Skeletal muscle satellite cell (primary cell): ENCODE measurements around the gene USP51. TPM values are rescaled to one million over a fixed set of nuclear protein-coding genes. Genes with fewer than 3 reads are reported as not detected.
A peak's percentile ranks its signal among the peaks of the same experiment; 100 is the strongest.
"Not testable (repeated sequence)": the region's sequence is repeated elsewhere in the genome, so short reads cannot be mapped to it uniquely, and the experiment has no call there.

Source experiments
- H3K27me3 ChIP-seq: 2 replicates; pipeline ENCODE4 v1.7.0; 2013; ENCODE audit warnings: low read length; ENCODE audit not compliant: control insufficient read depth, insufficient read depth
- H3K36me3 ChIP-seq: 2 replicates; pipeline ENCODE4 v1.7.0; 2013; ENCODE audit warnings: mild to moderate bottlenecking, control low read depth, low read length; ENCODE audit not compliant: insufficient read depth
- H3K4me1 ChIP-seq: 2 replicates; pipeline ENCODE4 v1.7.0; 2013; ENCODE audit warnings: low read length; ENCODE audit not compliant: control insufficient read depth, insufficient read depth
- H3K4me2 ChIP-seq: 2 replicates; pipeline ENCODE4 v1.7.0; 2013; ENCODE audit warnings: mild to moderate bottlenecking, low read length
- H3K4me3 ChIP-seq: 2 replicates; pipeline ENCODE4 v1.7.0; 2013; ENCODE audit warnings: low read length
- H3K9ac ChIP-seq: 2 replicates; pipeline ENCODE4 v1.7.0; 2013; ENCODE audit warnings: mild to moderate bottlenecking, low read depth, low read length, moderate library complexity
- H3K9me3 ChIP-seq: replicated peaks from 2 replicates; pipeline ENCODE4 v1.7.0; 2013; ENCODE audit warnings: mild to moderate bottlenecking, control low read depth, low read length
- total RNA-seq: library from RNA; depleted of rRNA; stranded (reverse); fragments of >200 nt; gene quantifications from 2 replicates; pipeline ENCODE4 v1.2.3, GENCODE V29; 2012; rRNA removed

Gene USP51
- 0.76 and 1.1 TPM in 2 replicates for total RNA-seq

DNA sequence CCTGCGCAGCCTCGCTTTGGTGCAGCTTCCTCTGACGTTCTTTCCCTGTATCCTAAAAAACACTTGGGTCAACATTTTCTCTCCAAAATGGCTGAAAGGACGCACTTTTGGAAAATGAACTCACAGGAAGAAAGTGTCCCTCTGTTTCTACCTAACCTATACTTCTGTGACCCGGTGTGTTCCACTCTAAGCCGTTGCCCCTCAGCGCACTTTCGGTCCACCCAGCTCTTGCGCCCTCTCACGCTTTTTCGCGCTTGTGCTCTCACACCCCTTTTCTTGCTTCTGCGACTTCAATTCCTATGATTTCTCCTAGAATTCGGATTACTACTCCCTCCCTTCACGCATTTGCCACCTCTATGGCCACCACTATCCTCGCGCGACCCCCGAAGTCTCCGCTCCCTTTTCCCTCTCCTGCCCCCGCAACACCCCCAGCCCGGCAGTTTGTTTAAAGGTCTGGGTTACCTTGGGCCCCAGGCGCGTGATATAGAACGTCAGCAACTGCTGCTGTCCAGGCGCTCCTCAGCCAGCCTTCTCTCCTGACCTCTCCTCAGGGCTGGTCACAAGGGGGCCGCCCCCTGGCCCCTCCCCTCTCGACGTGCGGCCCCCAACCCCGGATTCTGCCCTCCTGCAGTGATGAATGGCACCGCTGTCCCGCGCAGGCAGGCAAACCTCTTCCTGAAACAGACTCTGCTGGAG is at the start of gene USP51:
Gene USP51, minus strand, starts transcription at position 535 of the 696 bp plus-strand sequence. CDS start 909 bp downstream, outside the sequence.
- H3K27me3 ChIP-seq, result no peaks in the 10 kb centered on the region
- peak within 1 kb of the TSS; percentile 91 for H3K4me3 ChIP-seq
- H3K4me2 ChIP-seq, result peak within 1 kb of the TSS; percentile 96
- H3K36me3 ChIP-seq, result no peaks in the 10 kb centered on the region
- no peaks in the 10 kb centered on the region for H3K9me3 ChIP-seq
- peak within 1 kb of the TSS; percentile 81 for H3K9ac ChIP-seq
- H3K4me1 ChIP-seq, result peaks cover 3% of the 10 kb centered on the region

GRCh38 chrX:55524487-55524886 is 34.8 kb upstream of the USP51 start:
- Histone ChIP-seq H3K4me1 (no peaks in the 10 kb centered on the region), H3K9me3 (no peaks in the 10 kb centered on the region), H3K36me3 (no peaks in the 10 kb centered on the region), H3K27me3 (no peaks in the 10 kb centered on the region), H3K4me3 (no peak overlapping the region), H3K9ac (no peak overlapping the region), H3K4me2 (no peak overlapping the region)

- Histone ChIP-seq H3K36me3 (no peaks in the 10 kb centered on the region), H3K27me3 (no peaks in the 10 kb centered on the region), H3K9ac (no peak overlapping the region), H3K4me2 (no peak overlapping the region), H3K4me3 (no peak overlapping the region), H3K9me3 (no peaks in the 10 kb centered on the region), H3K4me1 (no peaks in the 10 kb centered on the region)
Measured at GRCh38 chrX:55523356-55523755, 33.7 kb upstream of the USP51 start.

GRCh38 chrX:55522596-55523276 is 33.1 kb upstream of the USP51 start:
- H3K4me2 ChIP-seq, result no peak overlapping the region
- no peaks in the 10 kb centered on the region for H3K4me1 ChIP-seq
- H3K9me3 ChIP-seq, result no peaks in the 10 kb centered on the region
- H3K27me3 ChIP-seq, result no peaks in the 10 kb centered on the region
- H3K36me3 ChIP-seq, result no peaks in the 10 kb centered on the region
- no peak overlapping the region for H3K4me3 ChIP-seq
- H3K9ac ChIP-seq, result no peak overlapping the region

- Histone ChIP-seq H3K27me3 (no peaks in the 10 kb centered on the region), H3K4me3 (no peak overlapping the region), H3K9ac (no peak overlapping the region), H3K9me3 (no peaks in the 10 kb centered on the region), H3K4me2 (no peak overlapping the region), H3K4me1 (no peaks in the 10 kb centered on the region), H3K36me3 (no peaks in the 10 kb centered on the region)
Measured at GRCh38 chrX:55521687-55522086, 32.0 kb upstream of the USP51 start.

- not testable (repeated sequence) for H3K4me1 ChIP-seq, H3K9me3 ChIP-seq, H3K4me3 ChIP-seq, H3K4me2 ChIP-seq, H3K27me3 ChIP-seq, H3K36me3 ChIP-seq, H3K9ac ChIP-seq
Measured at GRCh38 chrX:55516794-55517481, 27.3 kb upstream of the USP51 start.

GRCh38 chrX:55513045-55513737 is 23.5 kb upstream of the USP51 start:
- H3K4me3 ChIP-seq, H3K9ac ChIP-seq, H3K9me3 ChIP-seq, H3K27me3 ChIP-seq, H3K4me2 ChIP-seq, H3K4me1 ChIP-seq, H3K36me3 ChIP-seq: not testable (repeated sequence)

- not testable (repeated sequence) for H3K4me2 ChIP-seq, H3K9ac ChIP-seq, H3K36me3 ChIP-seq, H3K9me3 ChIP-seq, H3K4me3 ChIP-seq, H3K4me1 ChIP-seq, H3K27me3 ChIP-seq
Measured at GRCh38 chrX:55508410-55509152, 18.9 kb upstream of the USP51 start.

DNA sequence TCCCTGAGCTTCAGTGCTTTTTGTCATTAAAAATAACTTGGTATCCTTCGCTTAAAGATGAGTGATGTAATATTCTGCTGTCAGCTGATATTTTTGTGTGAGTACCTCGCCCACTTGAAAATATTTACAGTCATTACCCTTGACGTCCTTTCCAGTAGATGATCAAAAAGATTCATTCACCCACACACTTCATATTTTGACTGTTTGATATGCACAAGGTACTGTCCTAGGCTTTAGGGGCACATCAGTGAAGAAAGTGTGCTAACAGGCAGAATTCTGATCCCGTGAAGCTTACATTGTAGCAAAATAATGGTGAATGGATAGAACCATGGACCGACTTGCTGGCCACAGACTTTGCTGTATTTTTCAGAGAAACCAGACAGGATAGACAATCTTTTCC is 18.1 kb upstream of the USP51 start:
- H3K36me3 ChIP-seq, H3K9ac ChIP-seq, H3K4me1 ChIP-seq, H3K27me3 ChIP-seq, H3K9me3 ChIP-seq, H3K4me3 ChIP-seq, H3K4me2 ChIP-seq: not testable (repeated sequence)

- not testable (repeated sequence) for H3K36me3 ChIP-seq, H3K9ac ChIP-seq, H3K4me2 ChIP-seq, H3K4me3 ChIP-seq, H3K9me3 ChIP-seq, H3K27me3 ChIP-seq, H3K4me1 ChIP-seq
Measured at GRCh38 chrX:55507010-55507409, 17.4 kb upstream of the USP51 start.

DNA sequence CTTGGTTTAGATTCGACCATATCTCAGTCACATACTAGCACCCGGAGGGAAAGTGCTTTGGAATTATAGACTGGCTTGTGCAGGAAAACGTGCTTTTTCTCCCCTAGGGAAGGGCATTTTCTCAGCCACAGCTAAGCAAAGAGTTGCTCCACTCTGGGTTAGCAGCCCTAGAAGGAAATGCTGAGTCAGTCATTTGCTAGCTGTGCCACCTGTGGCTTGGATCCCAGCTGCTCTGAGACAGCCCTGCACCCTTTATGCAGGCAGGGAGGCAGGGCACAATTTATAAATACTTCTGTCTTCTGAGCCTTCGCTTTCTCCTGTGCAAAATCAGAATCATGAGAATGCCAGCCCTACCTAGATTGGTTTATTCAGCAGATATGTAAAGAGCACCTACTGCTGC is 1.3 kb upstream of the USP51 start:
- H3K9me3 ChIP-seq, result no peaks in the 10 kb centered on the region
- H3K27me3 ChIP-seq, result no peaks in the 10 kb centered on the region
- H3K4me3 ChIP-seq, result no peak overlapping the region
- H3K36me3 ChIP-seq, result no peaks in the 10 kb centered on the region
- H3K4me1 ChIP-seq, result peaks cover 3% of the 10 kb centered on the region
- H3K4me2 ChIP-seq, result no peak overlapping the region
- no peak overlapping the region for H3K9ac ChIP-seq
